Psoas muscle (tissue), 8 donors: ENCODE measurements around the gene LRPAP1. TPM values are rescaled to one million over a fixed set of nuclear protein-coding genes. Genes with fewer than 3 reads are reported as not detected.

Experiments used
- ATAC-seq, 4 donors: fragments of 200-7000 bp; cut with Tn5 transposase; one replicate each; pipeline ENCODE4 v1.9.1; 2020; ENCODE audit warnings: moderate library complexity in 3 of 4, mild to moderate bottlenecking in 2 of 4
- DNase-seq, 2 donors: peaks; one replicate each; pipeline ENCODE4 v3.0.0-alpha.2; 2020
- H3K27ac ChIP-seq: fragments of 200-600 bp; one replicate; pipeline ENCODE4 v1.8.0; 2022
- H3K27me3 ChIP-seq, 3 donors: fragments of 200-600 bp in 1 of 3; one replicate each; pipeline versions ENCODE4 v1.6.1 to v1.8.0; 2013 to 2022; ENCODE audit warnings: low read length in 2 of 3, mild to moderate bottlenecking in 2 of 3, moderate library complexity in 1 of 3; ENCODE audit not compliant: insufficient read depth in 3 of 3
- H3K36me3 ChIP-seq, 2 donors: fragments of 200-600 bp in 1 of 2; one replicate each; pipeline versions ENCODE4 v1.6.1 to v1.8.0; 2013 to 2022; ENCODE audit warnings: low read depth in 1 of 2, mild to moderate bottlenecking in 1 of 2, moderate library complexity in 1 of 2; ENCODE audit not compliant: insufficient read depth in 1 of 2
- H3K4me1 ChIP-seq: fragments of 200-600 bp; one replicate; pipeline ENCODE4 v1.8.0; 2022
- H3K4me3 ChIP-seq: fragments of 200-600 bp; one replicate; pipeline ENCODE4 v1.8.0; 2022; ENCODE audit warnings: mild to moderate bottlenecking
- H3K9me3 ChIP-seq: fragments of 200-600 bp; one replicate; pipeline ENCODE4 v1.8.0; 2022
- CTCF ChIP-seq: fragments of 200-600 bp; IDR thresholded peaks from one replicate; pipeline ENCODE4 v1.8.0; 2022; ENCODE audit warnings: antibody characterized with exemption
- WGBS, 3 donors: extraction: QIAGEN DNeasy Blood & Tissue Kit; methylation state at CpG; one replicate each; pipeline versions ENCODE4 v1.1.6 to v1.1.7; 2013; 5-methylcytosine and 5-hydroxymethylcytosine counted together
- intact Hi-C, 2 donors: fragments of 100-400 bp; cut with DNase I; formaldehyde crosslinking; loops; one replicate each; pipeline versions ENCODE4 v1.11.0 to v1.14.2; 2022
- polyA plus RNA-seq, 3 donors: library from polyadenylated mRNA; stranded (reverse); fragments of 200-250 nt; gene quantifications; one replicate each; pipeline ENCODE4 v1.2.3, GENCODE V29; 2013
- total RNA-seq, 4 donors: library from RNA; stranded (reverse); fragmentation: NEBNext Ultra II Directional in 2 of 4; extraction: Animal tissue kit (Norgen Biotek cat#: 25700) in 2 of 4; gene quantifications; one replicate each; pipeline versions ENCODE4 v1.2.1 to v1.2.4, GENCODE V29; 2021 to 2023
- donor health status: healthy with polysubstance abuse.
- donor health status: DM: no; HTN: no; CAD: no; lungs with moderate emphysema.
- donor health status: Bipolar disorder and iron deficiency.
- donor health status: healthy.
- donor health status: DM: yes; HTN: yes; CAD: no.
- donor health status: DM: no; HTN: no; CAD: no.
- donor health status: DM: no; HTN: no; CAD: no.
- donor health status: DM: yes; HTN: yes; CAD: no.

The LRPAP1 gene
- total and polyA plus RNA-seq, 7 donors: 73.7 to 123 (median 105) TPM

GRCh38 chr4:3472411-3473141, 59.6 kb downstream of the LRPAP1 start:
- Histone ChIP-seq H3K4me1 (peaks cover 11% of the 10 kb centered on the region), H3K27me3 (no peaks in the 10 kb centered on the region), H3K36me3 (peaks cover 0 to 7% of the 10 kb centered on the region in 2 donors), H3K4me3 (no peak overlapping the region), H3K9me3 (no peaks in the 10 kb centered on the region), H3K27ac (peak overlapping the region; percentile 23)
- peak; percentile 11 to 43 for DNase-seq
- intact Hi-C loops: no loop called here
- TF ChIP-seq CTCF: no peak
- 89 to 92% (median 91%) methylated on average over 26 to 27 of the region's 27 CpGs for WGBS, 3 donors
- ATAC-seq: peak in 3 of 4 donors; percentile 10

- Histone ChIP-seq H3K9me3 (no peaks in the 10 kb centered on the region), H3K36me3 (peaks cover 0 to 4% of the 10 kb centered on the region in 2 donors), H3K27me3 (no peaks in the 10 kb centered on the region), H3K27ac (no peak overlapping the region), H3K4me3 (no peak overlapping the region), H3K4me1 (peaks cover 15% of the 10 kb centered on the region)
- DNase-seq (peak; percentile 10 to 31), ATAC-seq (no peak)
- 87 to 93% (median 90%) methylated on average over 15 of the region's 15 CpGs for WGBS, 3 donors
- TF ChIP-seq CTCF: no peak
- intact Hi-C loops: no loop called here
Observed at GRCh38 chr4:3471886-3472285, 60.3 kb downstream of the LRPAP1 start.

GRCh38 chr4:3471098-3471760, 61.0 kb downstream of the LRPAP1 start:
- intact Hi-C loops: no loop called here
- DNase-seq (peak in 1 of 2 donors; percentile 45), ATAC-seq (no peak)
- 91 to 92% (median 91%) methylated on average over 23 of the region's 23 CpGs for WGBS, 3 donors
- H3K27ac ChIP-seq: no peak overlapping the region
- no peaks in the 10 kb centered on the region for H3K9me3 ChIP-seq
- H3K36me3 ChIP-seq: no peaks in the 10 kb centered on the region
- no peak for TF ChIP-seq CTCF
- H3K4me3 ChIP-seq: no peak overlapping the region
- H3K4me1 ChIP-seq: peaks cover 21% of the 10 kb centered on the region
- no peaks in the 10 kb centered on the region for H3K27me3 ChIP-seq

GRCh38 chr4:3470244-3471097, 61.8 kb downstream of the LRPAP1 start:
- Histone ChIP-seq H3K9me3 (no peaks in the 10 kb centered on the region), H3K4me1 (peaks cover 29% of the 10 kb centered on the region), H3K4me3 (no peak overlapping the region), H3K36me3 (no peaks in the 10 kb centered on the region), H3K27me3 (no peaks in the 10 kb centered on the region), H3K27ac (no peak overlapping the region)
- DNase-seq (peak; percentile 8 to 28), ATAC-seq (no peak)
- no peak for TF ChIP-seq CTCF
- 62 to 69% (median 64%) methylated on average over 25 of the region's 25 CpGs for WGBS, 3 donors
- intact Hi-C loops: no loop called here
